ENCODE data around the gene ENAH. TPM values are rescaled to one million over a fixed set of nuclear protein-coding genes. Genes with fewer than 3 reads are reported as not detected.

The ENAH gene
- total RNA-seq, 1 experiment from 2014 or later = 100 TPM

DNA sequence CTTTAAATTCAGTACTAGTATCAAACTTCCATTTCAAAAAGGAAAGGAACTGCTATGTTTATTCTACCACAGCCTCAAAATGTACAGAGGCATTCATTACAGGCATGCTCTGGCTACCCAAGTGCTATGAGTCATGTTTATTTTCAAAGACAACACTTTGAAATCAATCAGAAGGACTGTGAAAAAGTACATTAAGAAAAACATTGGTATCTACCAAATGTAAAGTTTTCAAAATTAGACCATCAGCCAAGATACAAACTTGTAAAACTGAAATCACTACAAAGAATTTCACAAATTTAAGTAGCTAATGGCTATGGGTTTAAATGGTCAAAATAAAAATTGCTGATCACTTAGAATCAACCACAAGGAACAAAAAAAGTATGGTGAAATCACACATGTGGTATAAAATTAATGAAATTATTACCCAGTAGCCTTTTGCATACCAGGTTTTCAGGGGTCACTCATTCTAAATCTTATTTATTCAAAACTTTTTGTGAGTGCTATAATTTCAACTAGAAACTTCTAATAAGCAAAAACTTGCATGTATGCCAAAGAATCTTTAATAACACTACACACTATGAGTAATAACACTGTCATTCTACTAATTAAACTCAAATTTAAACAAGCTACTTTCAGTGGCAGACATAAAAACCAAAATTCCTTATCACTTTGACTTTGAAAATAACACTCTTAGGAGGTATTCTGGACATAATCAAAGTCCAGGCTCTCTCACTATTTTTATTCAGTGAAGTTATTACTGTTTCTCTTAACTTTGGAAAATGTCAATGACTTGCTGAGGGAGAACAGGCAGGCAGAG lies 49.2 kb downstream of the ENAH start:
- no TSS peak for BruUV-seq (replicated peaks)
- Histone ChIP-seq H3K9me2 (ENCODE audit: insufficient read depth) (no peaks in the 10 kb centered on the region), H3K9ac (ENCODE audit: low read length) (peak overlapping the region; percentile 23), H4K20me1 (ENCODE audit: insufficient read depth) (no peaks in the 10 kb centered on the region; the same call in 1 of the 2 replicates), H3K4me2 (ENCODE audit: low read length) (peak overlapping the region; percentile 67), H3K36me3 (ENCODE audit: control insufficient read depth in 1 of 2, insufficient read depth in 2 of 2, low read length in 2 of 2) (no peaks in the 10 kb centered on the region), H3K9me3 (ENCODE audit: control insufficient read depth in 1 of 2, insufficient read depth in 1 of 2, low read depth in 1 of 2, low read length in 2 of 2) (no peaks in the 10 kb centered on the region), H3K4me1 (ENCODE audit: control insufficient read depth in 1 of 2, insufficient read depth in 2 of 2, low read length in 2 of 2) (peaks cover 37 to 44% of the 10 kb centered on the region in 2 experiments), H3K27ac (ENCODE audit: low read depth, low read length) (peak overlapping the region; percentile 78), H3K79me2 (ENCODE audit: insufficient read depth, low read length) (peaks cover 85% of the 10 kb centered on the region), H3K27me3 (ENCODE audit: insufficient read depth, low read length) (no peaks in the 10 kb centered on the region), H2AFZ (ENCODE audit: low read depth, low read length, poor library complexity, severe bottlenecking) (no peak overlapping the region), H3K4me3 (replicated peaks in 1 of 2; ENCODE audit: low read depth in 1 of 2, low read length in 2 of 2) (peak overlapping the region in 1 of 2 experiments; percentile 7; a peak in 1 of 4 replicates)
- peak; percentile 90 for ATAC-seq
- intact Hi-C loops (cut with micrococcal nuclease) = no loop called here
- ChIA-PET CTCF (interaction anchor here (0.8 to 1.2 kb wide), 2 partner anchors 23 to 47 kb away, joined by 3 read pairs; no protein-coding TSS in a partner anchor), RAD21 (ENCODE audit: low non-redundant PET in 1 of 2, low total read pairs in 2 of 2, uncharacterized antibody in 2 of 2, unreplicated experiment in 2 of 2) (no interaction called here), POLR2A (interaction anchor here (2.5 kb wide), 1 partner anchor 51 kb away, joined by 8 read pairs; no protein-coding TSS in a partner anchor)
- DNase-seq (ENCODE audit: low read depth, low spot score) = peak; percentile 54
- TF ChIP-seq ELF1 (IDR thresholded peaks at IDR 0.05; ENCODE audit: borderline replicate concordance, low read depth) (no peak), MAX (IDR thresholded peaks at IDR 0.05) (peak; percentile 47; the same call in 1 of the 2 replicates), EZH2 (IDR thresholded peaks at IDR 0.05) (no peak), SIN3A (IDR thresholded peaks at IDR 0.05; ENCODE audit: low read depth) (peak; percentile 41; the same call in 1 of the 2 replicates), EGR1 (IDR thresholded peaks at IDR 0.05; ENCODE audit: low read depth) (no peak), SP1 (IDR thresholded peaks at IDR 0.05; ENCODE audit: low read depth) (peak; percentile 52), ZFX (IDR thresholded peaks at IDR 0.05) (no peak), TCF7L2 (IDR thresholded peaks at IDR 0.05; ENCODE audit: borderline replicate concordance, extremely low read depth, insufficient read depth, insufficient read length) (no peak), YY1 (IDR thresholded peaks at IDR 0.05; ENCODE audit: extremely low read depth, insufficient replicate concordance, low read depth, low read length) (peak; percentile 67), EZH2phosphoT487 (IDR thresholded peaks at IDR 0.05; ENCODE audit: borderline replicate concordance) (no peak), CEBPB (IDR thresholded peaks at IDR 0.05; ENCODE audit: low read depth) (peak; percentile 67; the same call in 1 of the 2 replicates), JUND (IDR thresholded peaks at IDR 0.05) (peak; percentile 78), CTCF (IDR thresholded peaks at IDR 0.05 in 2 of 3, conservative IDR thresholded peaks at IDR 0.05 in 1 of 3; ENCODE audit: borderline replicate concordance in 1 of 3, insufficient read depth in 1 of 3, low read depth in 2 of 3, low read length in 2 of 3) (no peak), SRF (IDR thresholded peaks at IDR 0.05; ENCODE audit: low read depth) (no peak; the same call in 1 of the 2 replicates), CBX3 (IDR thresholded peaks at IDR 0.05; ENCODE audit: low read depth) (peak; percentile 77; the same call in 1 of the 2 replicates), POLR2AphosphoS5 (IDR thresholded peaks at IDR 0.05; ENCODE audit: low read depth, low read length) (no peak), POLR2A (IDR thresholded peaks at IDR 0.05; ENCODE audit: borderline replicate concordance, extremely low read depth, insufficient read depth, insufficient read length) (no peak), FOSL1 (IDR thresholded peaks at IDR 0.05; ENCODE audit: low read depth) (peak; percentile 76)
- TF ChIP-seq, protein P1, sequence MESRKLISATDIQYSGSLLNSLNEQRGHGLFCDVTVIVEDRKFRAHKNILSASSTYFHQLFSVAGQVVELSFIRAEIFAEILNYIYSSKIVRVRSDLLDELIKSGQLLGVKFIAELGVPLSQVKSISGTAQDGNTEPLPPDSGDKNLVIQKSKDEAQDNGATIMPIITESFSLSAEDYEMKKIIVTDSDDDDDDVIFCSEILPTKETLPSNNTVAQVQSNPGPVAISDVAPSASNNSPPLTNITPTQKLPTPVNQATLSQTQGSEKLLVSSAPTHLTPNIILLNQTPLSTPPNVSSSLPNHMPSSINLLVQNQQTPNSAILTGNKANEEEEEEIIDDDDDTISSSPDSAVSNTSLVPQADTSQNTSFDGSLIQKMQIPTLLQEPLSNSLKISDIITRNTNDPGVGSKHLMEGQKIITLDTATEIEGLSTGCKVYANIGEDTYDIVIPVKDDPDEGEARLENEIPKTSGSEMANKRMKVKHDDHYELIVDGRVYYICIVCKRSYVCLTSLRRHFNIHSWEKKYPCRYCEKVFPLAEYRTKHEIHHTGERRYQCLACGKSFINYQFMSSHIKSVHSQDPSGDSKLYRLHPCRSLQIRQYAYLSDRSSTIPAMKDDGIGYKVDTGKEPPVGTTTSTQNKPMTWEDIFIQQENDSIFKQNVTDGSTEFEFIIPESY (IDR thresholded peaks at IDR 0.05; ENCODE audit: extremely low read depth, insufficient replicate concordance, low read length) = no peak
- TF ChIP-seq, protein P2, sequence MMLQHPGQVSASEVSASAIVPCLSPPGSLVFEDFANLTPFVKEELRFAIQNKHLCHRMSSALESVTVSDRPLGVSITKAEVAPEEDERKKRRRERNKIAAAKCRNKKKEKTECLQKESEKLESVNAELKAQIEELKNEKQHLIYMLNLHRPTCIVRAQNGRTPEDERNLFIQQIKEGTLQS (IDR thresholded peaks at IDR 0.05) = no peak
